HCT116 (cell line): Measurements from ENCODE around the gene ALG8. TPM values are rescaled to one million over a fixed set of nuclear protein-coding genes. Genes with fewer than 3 reads are reported as not detected.

ENCODE experiments used
- ATAC-seq: fragments of 200-7000 bp; cut with Tn5 transposase; 2 replicates; pipeline ENCODE4 v1.9.1; 2020; ENCODE audit warnings: mild to moderate bottlenecking, moderate library complexity
- BruUV-seq: library from RNA; stranded (reverse); fragments of 400-500 nt; replicated peaks from 2 replicates; lab custom pipeline; 2021; lab: Mats Ljungman, UMichigan
- CTCF ChIA-PET: fragments of 300-600 bp; sonication (Branson Sonifier 250); formaldehyde crosslinking; loops from one replicate; lab custom pipeline; 2021; ENCODE audit warnings: antibody characterized with exemption; lab: Charles Lee
- POLR2A ChIA-PET: fragments of 300-600, 350-600 bp; sonication (Branson Sonifier 250); formaldehyde crosslinking; loops from one replicate; lab custom pipeline; 2021; ENCODE audit warnings: antibody characterized with exemption; lab: Charles Lee
- RAD21 ChIA-PET, 2 experiments: fragments of 300-600 bp; sonication (Branson Sonifier 250); formaldehyde crosslinking; loops; one replicate each; lab custom pipeline; 2023; ENCODE audit warnings: low total read pairs in 2 of 2; ENCODE audit not compliant: uncharacterized antibody in 2 of 2, unreplicated experiment in 2 of 2, low non-redundant PET in 1 of 2; lab: Charles Lee
- DNase-seq: peaks from one replicate; pipeline ENCODE4 v3.0.0-alpha.2; 2010; ENCODE audit warnings: low read depth, low spot score
- H2AFZ ChIP-seq: fragments of 200-600 bp; shearing (Covaris generic), sonication (generic); 2 replicates; pipeline ENCODE4 v1.6.1; 2017; ENCODE audit warnings: low read depth, mixed run types, mixed read lengths, antibody characterized with exemption, low read length; ENCODE audit not compliant: poor library complexity, severe bottlenecking
- H3K27ac ChIP-seq: 2 replicates; pipeline ENCODE4 v1.5.1; 2012; ENCODE audit warnings: low read depth, low read length
- H3K27me3 ChIP-seq: fragments of 200-600 bp; sonication (generic); 2 replicates; pipeline ENCODE4 v1.6.1; 2016; ENCODE audit warnings: mixed run types, low read length, mixed read lengths; ENCODE audit not compliant: insufficient read depth
- H3K36me3 ChIP-seq, 2 experiments: fragments of 200-500 bp in 1 of 2; fragments of 200-600 bp in 1 of 2; sonication (Bioruptor generic) in 1 of 2; sonication (generic) in 1 of 2; 2 replicates each; pipeline versions ENCODE4 v1.5.1 to v1.6.1; 2014 to 2016; ENCODE audit warnings: low read length in 2 of 2, inconsistent platforms in 1 of 2, mixed read lengths in 1 of 2, mixed run types in 1 of 2; ENCODE audit not compliant: insufficient read depth in 2 of 2, control insufficient read depth in 1 of 2
- H3K4me1 ChIP-seq, 2 experiments: fragments of 200-600 bp in 1 of 2; sonication (generic) in 1 of 2; 2 replicates each; pipeline versions ENCODE4 v1.5.1 to v1.6.1; 2012 to 2017; ENCODE audit warnings: low read length in 2 of 2, inconsistent platforms in 1 of 2, mild to moderate bottlenecking in 1 of 2, mixed read lengths in 1 of 2, mixed run types in 1 of 2, moderate library complexity in 1 of 2; ENCODE audit not compliant: insufficient read depth in 2 of 2, control insufficient read depth in 1 of 2
- H3K4me2 ChIP-seq: fragments of 200-600 bp; sonication (generic); 2 replicates; pipeline ENCODE4 v1.6.1; 2017; ENCODE audit warnings: mixed run types, low read length, mixed read lengths
- H3K4me3 ChIP-seq, 2 experiments: fragments of 200-600 bp in 1 of 2; sonication (generic) in 1 of 2; replicated peaks in 1 of 2; 2 replicates each; pipeline ENCODE4 v1.5.1; 2011 to 2016; ENCODE audit warnings: low read length in 2 of 2, control low read depth in 1 of 2, low read depth in 1 of 2, mild to moderate bottlenecking in 1 of 2, mixed read lengths in 1 of 2, mixed run types in 1 of 2
- H3K79me2 ChIP-seq: fragments of 200-600 bp; sonication (generic); 2 replicates; pipeline ENCODE4 v1.6.1; 2017; ENCODE audit warnings: mild to moderate bottlenecking, mixed run types, low read length, moderate library complexity, mixed read lengths; ENCODE audit not compliant: insufficient read depth
- H3K9ac ChIP-seq: fragments of 200-600 bp; sonication (generic); 2 replicates; pipeline ENCODE4 v1.6.1; 2016; ENCODE audit warnings: low read length, mixed read lengths
- H3K9me2 ChIP-seq: fragments of 200-600 bp; sonication (generic), shearing (Covaris generic); 2 replicates; pipeline ENCODE4 v1.6.1; 2017; ENCODE audit warnings: mixed run types, mild to moderate bottlenecking, moderate library complexity; ENCODE audit not compliant: insufficient read depth
- H3K9me3 ChIP-seq, 2 experiments: fragments of 200-500 bp in 1 of 2; fragments of 200-600 bp in 1 of 2; sonication (Bioruptor generic) in 1 of 2; sonication (generic) in 1 of 2; 2 replicates each; pipeline ENCODE4 v1.6.1; 2014 to 2017; ENCODE audit warnings: low read length in 2 of 2, mixed read lengths in 2 of 2, inconsistent platforms in 1 of 2, low read depth in 1 of 2, mild to moderate bottlenecking in 1 of 2, mixed run types in 1 of 2, moderate library complexity in 1 of 2; ENCODE audit not compliant: control insufficient read depth in 1 of 2, insufficient read depth in 1 of 2
- H4K20me1 ChIP-seq: fragments of 200-600 bp; sonication (generic), shearing (Covaris generic); 2 replicates; pipeline ENCODE4 v1.6.1; 2017; ENCODE audit warnings: mixed run types, mild to moderate bottlenecking, moderate library complexity; ENCODE audit not compliant: insufficient read depth
- ATF3 ChIP-seq: IDR thresholded peaks from 2 replicates; pipeline ENCODE4 v1.6.1; 2012
- CBX3 ChIP-seq: IDR thresholded peaks from 2 replicates; pipeline ENCODE4 v1.6.1; 2012; ENCODE audit warnings: low read depth
- EGR1 ChIP-seq: IDR thresholded peaks from 2 replicates; pipeline ENCODE4 v1.6.1; 2012; ENCODE audit warnings: low read depth
- ELF1 ChIP-seq: IDR thresholded peaks from 2 replicates; pipeline ENCODE4 v1.6.1; 2012; ENCODE audit warnings: low read depth, borderline replicate concordance
- EZH2 ChIP-seq: fragments of 200-600 bp; sonication (generic); IDR thresholded peaks from 2 replicates; pipeline ENCODE4 v1.6.1; 2017; ENCODE audit warnings: antibody characterized with exemption, mixed run types
- JUND ChIP-seq: IDR thresholded peaks from 2 replicates; pipeline ENCODE4 v1.6.1; 2012
- POLR2AphosphoS5 ChIP-seq: IDR thresholded peaks from 2 replicates; pipeline ENCODE4 v1.6.1; 2011; ENCODE audit warnings: mild to moderate bottlenecking, low read depth, low read length, moderate library complexity
- RAD21 ChIP-seq: IDR thresholded peaks from 2 replicates; pipeline ENCODE4 v1.6.1; 2012; ENCODE audit warnings: low read depth, mild to moderate bottlenecking
- SP1 ChIP-seq: IDR thresholded peaks from 2 replicates; pipeline ENCODE4 v1.6.1; 2012; ENCODE audit warnings: low read depth
- TCF7L2 ChIP-seq: IDR thresholded peaks from 2 replicates; pipeline ENCODE4 v1.7.0; 2011; ENCODE audit warnings: borderline replicate concordance, inconsistent platforms; ENCODE audit not compliant: insufficient read depth, insufficient read length; ENCODE audit errors: extremely low read depth
- YY1 ChIP-seq: IDR thresholded peaks from 2 replicates; pipeline ENCODE4 v1.6.1; 2011; ENCODE audit warnings: low read length, low read depth, moderate library complexity, mild to moderate bottlenecking; ENCODE audit not compliant: insufficient replicate concordance; ENCODE audit errors: extremely low read depth
- ZBTB33 ChIP-seq: IDR thresholded peaks from 2 replicates; pipeline ENCODE4 v1.6.1; 2011; ENCODE audit warnings: mild to moderate bottlenecking, low read length, moderate library complexity; ENCODE audit not compliant: insufficient replicate concordance; ENCODE audit errors: extremely low read depth
- ZFX ChIP-seq: fragments of 450-650 bp; IDR thresholded peaks from 2 replicates; pipeline ENCODE4 v1.6.1; 2017
- ZNF274 ChIP-seq: fragments of 200-500 bp; sonication (Bioruptor generic); IDR thresholded peaks from 2 replicates; pipeline ENCODE4 v1.6.1; 2014; ENCODE audit warnings: mild to moderate bottlenecking, low read depth, low read length, inconsistent platforms
- intact Hi-C: fragments of 100-400 bp; cut with micrococcal nuclease; formaldehyde crosslinking; loops from 2 replicates; pipeline ENCODE4 v1.10.0; 2022
- total RNA-seq: library from RNA; stranded (reverse); gene quantifications from one replicate; pipeline ENCODE4 v1.2.1, GENCODE V29; 2021; ENCODE audit not compliant: unreplicated experiment
- TF ChIP-seq, protein P1 (sequence below), 3 experiments: fragments of 200-600 bp in 1 of 3; sonication (generic) in 1 of 3; IDR thresholded peaks in 2 of 3; conservative IDR thresholded peaks in 1 of 3; 2 replicates each; pipeline ENCODE4 v1.5.1; 2012 to 2017; ENCODE audit warnings: low read depth in 2 of 3, low read length in 2 of 3, antibody characterized with exemption in 1 of 3, borderline replicate concordance in 1 of 3, control low read depth in 1 of 3, mild to moderate bottlenecking in 1 of 3, mixed read lengths in 1 of 3, mixed run types in 1 of 3, moderate library complexity in 1 of 3; ENCODE audit not compliant: insufficient read depth in 1 of 3

The ALG8 gene
- total RNA-seq, 1 experiment from 2014 or later, result 50.1 TPM

DNA sequence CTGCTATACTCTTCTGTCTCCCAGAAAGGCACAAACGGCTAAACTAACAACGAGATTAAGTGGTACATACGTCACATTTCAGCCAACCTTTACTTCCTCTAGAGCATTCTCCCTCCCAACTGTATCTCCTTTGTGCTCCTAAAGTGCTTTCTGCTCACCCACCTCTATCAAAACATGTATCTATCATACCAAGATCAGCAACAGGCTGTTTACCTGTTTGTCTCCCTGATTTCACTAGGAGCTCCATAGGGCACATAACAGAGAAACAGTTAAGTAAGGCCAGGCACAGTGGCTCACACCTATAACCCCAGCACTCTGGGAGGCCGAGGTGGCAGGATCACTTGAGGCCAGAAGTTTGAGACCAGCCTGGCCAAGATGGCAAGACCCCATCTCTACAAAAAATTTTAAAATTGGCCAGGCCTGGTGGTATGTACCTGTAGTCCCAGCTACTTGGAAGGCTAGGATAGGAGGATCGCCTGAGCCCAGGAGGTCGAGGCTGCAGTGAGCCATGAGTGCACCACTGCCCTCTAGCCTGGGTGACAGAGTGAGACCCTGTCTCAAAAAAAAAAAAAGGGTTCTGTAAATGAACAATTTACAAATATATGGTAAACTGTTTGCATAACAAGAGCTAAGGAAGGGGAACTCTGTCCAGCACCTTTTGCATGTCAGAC, 62.6 kb downstream of the ALG8 start:
- Histone ChIP-seq H3K4me1 (peaks cover 0 to 17% of the 10 kb centered on the region in 2 experiments; a peak in 3 of 4 replicates), H3K9me2 (no peaks in the 10 kb centered on the region), H3K9ac (no peak overlapping the region), H3K27ac (no peak overlapping the region), H3K9me3 (no peaks in the 10 kb centered on the region), H3K36me3 (peaks cover 5 to 6% of the 10 kb centered on the region in 2 experiments; a peak in 3 of 4 replicates), H3K4me3 (no peak overlapping the region), H3K79me2 (peaks cover 77% of the 10 kb centered on the region), H4K20me1 (no peaks in the 10 kb centered on the region), H3K4me2 (no peak overlapping the region), H3K27me3 (no peaks in the 10 kb centered on the region), H2AFZ (no peak overlapping the region)
- ATAC-seq (no peak), DNase-seq (no peak)
- POLR2A ChIA-PET, result interaction anchor here (1.2 kb wide), 1 partner anchor 56 kb away, joined by 3 read pairs; no protein-coding TSS in a partner anchor
- TF ChIP-seq ATF3 (no peak), YY1 (no peak), EGR1 (no peak), TCF7L2 (no peak), JUND (no peak), RAD21 (no peak), POLR2AphosphoS5 (no peak), SP1 (no peak), ZFX (no peak), EZH2 (no peak), ZBTB33 (no peak), ZNF274 (no peak), ELF1 (no peak), CBX3 (no peak)
- TF ChIP-seq, protein P1, sequence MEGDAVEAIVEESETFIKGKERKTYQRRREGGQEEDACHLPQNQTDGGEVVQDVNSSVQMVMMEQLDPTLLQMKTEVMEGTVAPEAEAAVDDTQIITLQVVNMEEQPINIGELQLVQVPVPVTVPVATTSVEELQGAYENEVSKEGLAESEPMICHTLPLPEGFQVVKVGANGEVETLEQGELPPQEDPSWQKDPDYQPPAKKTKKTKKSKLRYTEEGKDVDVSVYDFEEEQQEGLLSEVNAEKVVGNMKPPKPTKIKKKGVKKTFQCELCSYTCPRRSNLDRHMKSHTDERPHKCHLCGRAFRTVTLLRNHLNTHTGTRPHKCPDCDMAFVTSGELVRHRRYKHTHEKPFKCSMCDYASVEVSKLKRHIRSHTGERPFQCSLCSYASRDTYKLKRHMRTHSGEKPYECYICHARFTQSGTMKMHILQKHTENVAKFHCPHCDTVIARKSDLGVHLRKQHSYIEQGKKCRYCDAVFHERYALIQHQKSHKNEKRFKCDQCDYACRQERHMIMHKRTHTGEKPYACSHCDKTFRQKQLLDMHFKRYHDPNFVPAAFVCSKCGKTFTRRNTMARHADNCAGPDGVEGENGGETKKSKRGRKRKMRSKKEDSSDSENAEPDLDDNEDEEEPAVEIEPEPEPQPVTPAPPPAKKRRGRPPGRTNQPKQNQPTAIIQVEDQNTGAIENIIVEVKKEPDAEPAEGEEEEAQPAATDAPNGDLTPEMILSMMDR (IDR thresholded peaks at IDR 0.05 in 2 of 3, conservative IDR thresholded peaks at IDR 0.05 in 1 of 3; ENCODE audit: borderline replicate concordance in 1 of 3, insufficient read depth in 1 of 3, low read depth in 2 of 3, low read length in 2 of 3), result no peak
- no TSS peak for BruUV-seq
- RAD21 ChIA-PET, result no interaction called here
- intact Hi-C loops, result no loop called here
- CTCF ChIA-PET, result no interaction called here
